GM19025 (cell line): ENCODE results near the gene HCRT.
"Not testable (repeated sequence)": the region's sequence is repeated elsewhere in the genome, so short reads cannot be mapped to it uniquely, and the experiment has no call there.

ENCODE experiments used
- ATAC-seq: cut with Tn5 transposase; IDR thresholded peaks from one replicate; pipeline ENCODE4 v1.9.1; 2021; ENCODE audit warnings: mild to moderate bottlenecking, low read depth, moderate library complexity; ENCODE audit not compliant: unreplicated experiment

HCRT gene, protein sequence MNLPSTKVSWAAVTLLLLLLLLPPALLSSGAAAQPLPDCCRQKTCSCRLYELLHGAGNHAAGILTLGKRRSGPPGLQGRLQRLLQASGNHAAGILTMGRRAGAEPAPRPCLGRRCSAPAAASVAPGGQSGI

DNA sequence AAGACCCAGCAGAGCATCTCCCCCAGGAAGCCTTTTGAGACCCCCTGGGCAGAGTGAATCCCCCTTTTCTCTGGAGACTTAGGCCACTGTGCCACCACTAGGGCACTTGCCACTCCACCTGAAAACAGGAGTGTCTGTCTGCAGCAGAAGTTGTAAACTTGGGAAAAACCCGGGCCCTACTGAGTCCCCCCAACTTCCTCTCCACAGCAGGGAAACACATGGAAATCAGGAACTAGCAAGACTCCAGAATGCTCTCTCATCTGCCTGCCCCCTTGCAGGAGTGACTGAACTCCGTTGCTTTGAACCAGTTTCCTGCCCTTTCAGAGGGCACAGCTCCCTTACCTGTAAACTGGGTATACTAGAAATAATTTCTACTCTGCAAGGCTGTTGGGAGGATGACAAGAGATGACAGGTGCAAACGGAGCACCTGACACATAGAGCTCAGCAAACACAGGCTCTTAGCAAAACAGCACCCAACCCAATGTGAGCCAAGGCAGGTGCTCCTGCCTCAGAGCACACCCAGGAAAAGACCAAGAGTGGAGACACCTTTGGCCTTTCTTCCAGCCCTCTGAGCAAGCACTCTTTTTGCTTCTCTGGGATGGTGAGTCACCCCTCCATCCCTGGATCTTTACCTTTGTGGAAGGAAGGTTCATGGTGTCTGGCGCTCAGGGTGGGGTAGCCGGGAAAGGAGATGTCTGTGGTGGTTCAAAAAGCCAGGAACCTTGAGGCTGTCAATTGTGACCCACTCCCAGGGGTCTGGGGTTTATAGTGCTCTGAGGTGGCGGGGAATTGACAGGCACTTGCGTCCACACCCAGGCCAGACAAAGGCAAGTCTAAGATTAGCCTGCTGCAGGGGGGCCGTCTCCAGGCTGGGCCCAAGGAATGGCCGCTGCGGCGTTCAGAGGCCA, at the start of gene HCRT:
Gene HCRT, minus strand, starts transcription at position 740 of the 908 bp plus-strand sequence. Its CDS starts 87 bp downstream, at position 653.
- ATAC-seq = no peak

DNA sequence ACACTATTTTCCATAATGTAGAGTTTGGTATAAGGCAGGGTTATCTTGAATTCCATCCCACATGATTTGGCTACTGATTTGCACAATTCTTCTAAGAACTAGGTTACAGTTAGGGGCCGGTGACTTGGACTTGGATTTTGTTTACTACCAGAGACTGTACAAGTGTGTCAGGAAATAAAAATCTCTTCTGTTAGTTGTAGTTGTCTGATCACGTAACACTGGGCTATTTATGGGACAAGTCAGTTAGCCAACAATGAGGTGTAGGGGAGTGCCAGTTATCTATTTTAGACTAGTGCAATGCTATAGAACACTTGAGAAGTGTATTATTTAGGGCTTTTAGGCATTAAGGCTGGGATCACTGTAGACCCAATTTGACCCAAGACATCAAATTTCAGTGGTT, 48.7 kb upstream of the HCRT start:
- ATAC-seq = no peak

DNA sequence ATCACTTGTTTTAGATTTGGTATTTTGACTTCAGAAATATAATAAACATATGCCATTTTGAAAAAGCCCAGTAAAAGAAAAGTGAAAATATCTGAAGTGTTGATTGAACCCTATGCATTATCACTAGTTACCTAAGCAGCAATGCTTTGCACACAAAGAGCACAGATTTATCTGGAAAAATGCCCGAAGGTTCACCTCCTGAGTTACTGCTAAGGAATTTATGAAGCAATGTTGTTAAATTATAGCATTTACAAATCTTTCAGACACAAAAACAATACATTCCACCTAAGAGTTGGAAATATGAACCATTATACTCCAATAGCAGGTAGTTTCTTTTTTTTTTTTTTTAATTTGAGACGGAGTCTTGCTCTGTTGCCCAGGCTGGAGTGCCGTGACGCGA, 47.9 kb upstream of the HCRT start:
- no peak for ATAC-seq

DNA sequence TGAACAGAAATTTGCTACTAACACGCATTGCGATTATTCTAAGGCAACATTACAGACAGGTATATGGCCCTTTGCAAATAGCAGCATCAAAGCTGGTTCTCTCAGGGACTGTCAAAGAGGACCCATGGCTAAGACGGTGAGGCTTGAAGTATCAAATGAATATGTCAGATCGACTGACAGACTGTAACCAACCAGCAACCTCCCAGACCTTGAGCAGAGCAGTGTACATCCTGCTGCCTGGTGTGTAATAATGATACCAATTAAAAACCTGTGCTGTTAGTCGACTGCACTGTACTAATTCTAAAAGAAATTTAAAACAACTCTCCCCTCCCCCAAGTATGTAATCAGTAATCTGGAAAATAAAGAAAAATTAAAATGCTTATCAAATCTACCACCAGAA, 45.0 kb upstream of the HCRT start:
- no peak for ATAC-seq

DNA sequence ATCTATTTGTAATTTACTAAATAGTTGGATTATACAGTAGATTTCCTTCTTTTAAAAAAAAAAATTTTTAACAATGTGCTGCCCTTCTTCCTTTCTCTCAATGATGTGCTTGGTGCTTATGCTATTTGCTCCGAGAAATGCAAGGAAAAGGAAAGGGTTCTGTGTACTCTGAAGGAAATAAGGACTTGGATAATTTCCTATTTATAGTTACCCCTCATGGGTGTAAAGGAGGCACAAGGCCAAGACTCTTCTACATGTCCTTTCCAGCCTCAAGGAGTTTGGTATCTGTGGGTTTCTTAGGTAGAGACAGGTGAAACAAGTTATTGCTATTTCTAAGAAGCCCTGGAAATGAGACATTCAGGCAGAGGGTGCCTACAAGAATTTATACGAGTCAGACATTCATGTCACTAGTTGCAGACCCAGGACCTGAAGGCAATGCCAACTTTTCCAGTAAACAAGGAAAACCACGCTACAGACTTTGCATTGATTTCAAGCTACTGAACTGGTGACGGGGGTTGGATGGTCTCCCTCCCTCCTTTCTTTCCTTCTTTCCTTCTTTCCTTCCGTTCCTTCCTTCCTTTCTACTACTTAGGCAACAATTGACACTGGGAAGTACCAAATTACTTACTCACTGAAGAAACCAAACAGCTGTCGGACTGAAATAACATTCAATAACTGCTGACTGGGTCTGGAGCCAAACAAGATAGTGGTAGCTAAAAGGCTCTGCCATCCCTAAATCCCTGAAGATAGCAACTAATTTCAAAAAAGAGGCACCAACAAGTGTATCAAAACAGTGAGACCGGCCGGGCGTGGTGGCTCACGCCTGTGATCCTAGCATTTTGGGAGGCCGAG, 42.8 kb upstream of the HCRT start:
- no peak for ATAC-seq

DNA sequence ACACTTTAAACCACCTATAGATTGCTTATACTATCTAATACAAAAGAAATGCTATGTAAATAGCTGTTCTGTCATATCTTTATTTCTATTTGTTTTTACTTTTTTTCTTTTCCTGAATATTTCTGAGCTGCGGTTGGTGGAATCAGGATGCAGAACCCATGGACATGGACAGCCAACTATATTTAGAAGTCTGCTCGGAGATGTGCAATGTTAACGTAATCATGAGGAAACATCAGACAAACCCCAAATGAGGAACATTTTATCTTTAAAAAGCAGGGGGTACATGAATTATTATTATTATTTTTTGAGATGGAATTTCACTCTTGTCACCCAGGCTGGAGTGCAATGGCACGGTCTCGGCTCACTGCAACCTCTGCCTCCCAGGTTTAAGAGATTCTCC, 40.4 kb upstream of the HCRT start:
- no peak for ATAC-seq

DNA sequence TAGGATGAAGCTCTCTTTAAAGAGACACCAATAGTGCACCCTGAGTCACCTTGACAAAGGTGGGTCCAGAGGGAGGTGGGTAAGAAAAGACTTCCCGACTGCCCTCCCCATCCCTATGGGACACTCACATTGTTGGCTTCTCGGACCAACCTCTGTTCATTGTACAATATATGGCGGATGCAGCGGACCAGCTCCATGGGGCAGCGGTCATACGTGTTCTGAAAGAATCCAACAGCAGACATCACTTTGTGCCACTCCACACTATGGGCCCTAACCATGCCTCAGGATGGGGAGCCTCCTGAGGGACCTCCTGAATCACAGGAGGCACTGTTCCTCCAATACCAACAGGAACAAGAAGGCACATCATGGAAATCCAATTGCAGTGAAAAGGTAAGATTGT, 39.4 kb upstream of the HCRT start:
- ATAC-seq = no peak

DNA sequence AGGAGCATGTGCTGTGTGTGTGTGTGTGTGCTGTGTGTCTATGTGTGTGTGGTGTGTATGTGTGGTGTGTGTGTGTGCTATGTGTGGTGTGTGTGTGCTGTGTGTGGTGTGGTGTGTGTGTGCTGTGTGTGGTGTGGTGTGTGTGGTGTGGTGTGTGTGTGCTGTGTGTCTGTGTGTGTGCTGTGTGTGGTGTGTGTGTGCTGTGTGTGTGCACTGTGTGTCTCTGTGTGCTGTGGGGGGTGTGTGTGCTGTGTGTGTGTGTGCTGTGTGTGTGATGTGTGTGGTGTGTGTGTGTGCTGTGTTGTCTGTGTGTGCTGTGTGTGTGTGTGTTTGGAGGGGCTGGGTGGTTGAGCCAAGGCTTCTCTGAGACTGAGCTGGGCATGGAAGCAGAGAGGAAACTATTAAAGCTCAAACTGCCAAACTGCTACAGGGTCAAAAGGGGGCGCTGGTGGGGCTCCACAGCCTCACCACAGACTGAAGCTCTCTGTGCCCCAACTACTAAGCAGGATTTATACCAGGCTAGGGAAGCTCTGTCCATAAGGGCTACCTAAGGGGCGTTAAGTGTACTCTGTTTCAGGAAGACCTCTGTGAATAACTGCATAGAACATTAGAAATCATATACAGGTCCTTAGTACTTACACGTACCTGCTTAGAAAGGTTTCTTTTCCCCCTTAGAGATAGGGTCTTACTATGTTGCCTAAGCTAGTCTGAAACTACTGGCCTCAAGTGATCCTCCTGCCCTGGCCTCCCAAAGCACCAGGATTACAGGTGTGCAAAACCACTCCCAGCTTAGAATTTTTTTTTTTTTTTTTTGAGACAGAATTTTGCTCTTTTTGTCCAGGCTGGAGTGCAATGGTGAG, 36.9 kb upstream of the HCRT start:
- no peak for ATAC-seq

DNA sequence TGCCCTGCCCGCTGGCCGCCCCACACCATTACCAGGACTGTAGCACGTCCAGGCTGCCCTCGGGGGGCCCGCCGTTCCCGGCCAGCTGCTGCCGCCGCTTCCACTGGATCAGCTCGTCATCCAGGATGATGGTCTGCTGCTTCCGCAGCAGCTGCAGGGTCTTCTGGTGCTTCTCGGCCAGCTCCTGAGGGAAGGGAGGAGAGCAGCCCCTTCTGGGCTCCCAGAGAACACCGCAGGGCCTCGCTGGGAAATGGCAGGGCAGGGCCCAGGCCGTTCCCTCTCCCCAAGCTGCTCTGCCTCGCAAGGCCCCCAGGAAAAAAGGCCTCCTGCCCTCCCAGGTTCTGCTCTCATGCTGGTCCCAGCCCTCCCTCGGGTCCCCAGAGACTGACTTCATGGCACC, 34.0 kb upstream of the HCRT start:
- ATAC-seq = not testable (repeated sequence)

DNA sequence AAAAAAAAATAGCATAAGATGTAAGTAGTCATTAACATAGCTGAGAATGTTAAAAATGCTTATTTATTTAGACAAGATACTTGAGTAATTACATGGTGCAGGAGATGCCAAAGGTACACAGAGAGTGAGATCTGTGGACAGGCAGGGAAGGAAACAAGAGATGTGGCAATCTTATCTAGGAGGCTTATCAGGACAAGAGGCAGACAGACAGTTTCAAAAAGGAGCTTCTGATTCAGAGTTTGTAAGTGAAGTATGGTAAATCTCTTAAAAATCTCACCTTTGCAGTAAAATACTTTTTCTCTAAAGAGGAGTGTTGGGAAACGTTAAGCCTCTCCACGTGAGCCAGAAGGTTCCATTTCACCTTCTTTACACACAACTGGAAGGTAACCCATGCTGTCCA, 28.9 kb upstream of the HCRT start:
- ATAC-seq = no peak

DNA sequence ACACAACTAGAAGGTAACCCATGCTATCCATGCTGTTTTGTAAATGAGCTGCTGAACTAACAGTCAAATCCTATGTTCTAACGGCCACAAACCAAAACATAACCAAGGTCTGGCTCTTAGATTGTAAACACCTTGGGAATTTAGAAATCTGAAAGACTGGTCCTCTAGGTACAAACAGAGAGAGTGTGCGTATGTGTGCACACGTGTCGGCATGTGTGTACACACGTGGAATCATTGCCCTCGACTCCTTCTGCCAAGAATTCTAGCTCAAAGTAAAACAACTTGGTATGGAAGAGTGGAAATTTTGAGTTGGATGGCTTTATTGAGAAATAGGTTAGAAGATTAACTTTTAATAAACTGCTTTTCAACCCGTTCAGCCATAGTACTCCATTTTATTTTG, 27.1 kb upstream of the HCRT start:
- no peak for ATAC-seq

DNA sequence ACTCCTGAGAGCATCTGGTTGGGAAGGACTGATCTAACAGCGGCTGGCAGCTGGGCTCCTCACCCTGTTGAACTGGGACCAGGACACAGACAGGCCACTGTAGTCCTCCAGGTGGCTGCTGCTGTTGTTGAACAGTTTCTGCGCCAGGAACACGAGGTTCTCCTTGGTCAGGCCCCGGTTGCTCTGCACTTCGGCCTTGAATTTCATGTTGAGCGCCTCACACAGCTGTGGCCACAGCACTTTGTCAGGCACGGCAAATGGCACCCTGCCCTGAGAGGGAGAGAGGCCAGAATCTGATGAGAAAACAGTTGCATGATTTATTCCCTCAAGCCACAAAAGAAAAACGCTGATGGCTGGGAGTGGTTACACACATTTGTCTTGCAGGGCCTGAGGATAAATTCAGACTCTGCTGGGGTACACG, 26.7 kb upstream of the HCRT start:
- ATAC-seq = not testable (repeated sequence)

DNA sequence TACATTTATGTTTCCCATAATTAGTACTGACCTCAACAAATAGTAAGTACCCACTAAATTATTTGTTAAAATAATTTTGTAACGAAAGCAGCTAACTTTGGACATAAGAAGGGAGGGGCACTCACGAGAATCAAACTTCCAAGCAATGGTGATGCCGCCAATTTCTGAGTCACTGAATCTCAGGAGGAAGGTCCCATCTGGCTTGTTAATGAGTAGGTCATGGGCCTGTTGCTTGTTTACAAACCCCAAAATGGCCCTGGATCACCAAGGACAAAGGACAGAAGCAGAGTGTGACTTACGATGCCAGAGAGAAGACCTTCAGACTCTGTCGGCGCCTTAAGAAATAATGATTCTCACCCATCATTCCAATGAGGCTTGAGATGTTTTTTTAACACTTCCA, 24.8 kb upstream of the HCRT start:
- no peak for ATAC-seq

DNA sequence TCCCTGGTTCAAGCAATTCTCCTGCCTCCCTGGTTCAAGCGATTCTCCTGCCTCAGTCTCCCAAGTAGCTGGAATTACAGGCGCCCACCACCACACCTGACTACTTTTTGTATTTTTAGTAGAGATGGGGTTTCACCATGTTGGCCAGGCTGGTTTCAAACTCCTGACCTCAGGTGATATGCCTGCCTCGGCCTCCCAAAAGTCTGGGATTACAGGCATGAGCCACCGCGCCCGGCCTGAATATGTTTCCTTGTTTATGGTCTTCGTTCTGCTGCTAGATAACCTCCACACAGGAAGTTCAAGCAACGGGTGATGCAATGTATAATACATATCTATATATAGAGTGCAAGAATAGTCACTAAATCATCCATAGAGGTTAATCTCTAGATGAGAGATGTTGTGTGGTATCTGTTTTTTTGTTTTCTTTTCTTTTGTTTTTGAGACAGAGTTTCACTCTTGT, 20.9 kb upstream of the HCRT start:
- not testable (repeated sequence) for ATAC-seq

DNA sequence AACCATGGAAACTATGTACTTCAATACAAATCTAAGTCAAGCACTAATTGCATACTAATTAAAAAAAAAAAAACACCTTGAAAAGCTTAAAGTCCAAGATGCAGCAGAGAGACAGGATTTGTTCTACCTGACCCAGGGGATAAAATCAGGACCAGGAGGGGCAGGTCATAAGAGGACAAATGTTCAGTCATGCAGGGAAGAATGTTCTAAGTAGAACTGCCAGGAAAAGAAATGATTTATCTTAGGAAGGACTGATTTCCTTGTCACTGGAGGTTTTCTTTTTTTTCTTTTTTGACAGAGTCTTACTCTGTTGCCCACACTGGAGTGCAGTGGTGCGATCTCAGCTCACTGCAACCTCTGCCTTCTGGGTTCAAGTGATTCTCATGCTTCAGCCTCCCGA, 18.1 kb upstream of the HCRT start:
- no peak for ATAC-seq

DNA sequence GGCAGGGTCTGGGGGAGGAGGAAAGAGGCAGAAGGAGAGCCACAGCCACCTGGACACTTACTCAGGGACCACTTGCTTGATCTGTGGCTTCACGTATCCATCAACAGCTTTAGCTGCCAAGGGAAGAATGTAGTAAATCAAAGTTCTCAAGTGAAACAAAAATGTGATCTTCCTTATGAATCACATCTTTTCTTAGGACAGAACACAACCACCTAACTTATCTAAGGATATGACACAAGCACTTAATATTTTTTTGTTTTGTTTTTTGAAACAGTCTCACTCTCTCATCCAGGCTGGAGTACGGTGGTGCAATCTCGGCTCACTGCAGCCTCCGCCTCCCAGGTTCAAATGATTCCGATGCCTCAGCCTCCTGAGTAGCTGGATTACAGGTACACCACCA, 17.4 kb upstream of the HCRT start:
- no peak for ATAC-seq

DNA sequence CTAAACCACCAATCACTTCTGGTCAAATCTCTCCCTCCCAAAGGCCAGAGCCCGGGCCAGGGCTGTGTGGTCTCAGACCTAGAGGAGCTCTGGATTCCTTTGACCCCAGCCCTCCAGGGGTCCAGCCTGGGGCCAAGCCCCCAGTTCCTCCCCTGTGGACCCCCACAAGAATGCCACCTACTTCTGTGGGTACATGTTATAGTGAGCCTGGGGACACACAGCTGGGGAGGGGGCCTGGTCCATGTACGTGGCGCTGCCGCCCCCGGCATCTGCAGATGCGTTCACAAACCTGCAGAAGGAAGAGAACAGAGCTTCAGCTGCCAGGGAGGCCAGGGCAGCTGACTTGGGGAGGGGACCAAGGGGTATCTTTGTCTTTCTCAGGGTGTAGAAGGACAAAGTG, 16.9 kb upstream of the HCRT start:
- no peak for ATAC-seq

DNA sequence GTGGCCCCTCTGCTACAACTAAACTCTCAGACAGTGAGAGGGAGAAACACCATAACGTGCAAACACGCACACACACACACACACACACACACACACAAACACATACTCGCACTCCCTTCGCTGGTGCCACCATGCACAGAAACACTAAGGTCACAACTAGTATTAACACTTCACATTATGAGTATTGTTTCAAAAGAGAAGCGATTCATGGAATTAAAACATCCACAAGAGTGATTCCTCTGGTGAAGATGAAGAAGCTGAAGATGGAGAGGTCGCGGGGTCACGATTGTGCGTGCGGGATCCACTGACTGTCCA, 16.2 kb upstream of the HCRT start:
- ATAC-seq = no peak

DNA sequence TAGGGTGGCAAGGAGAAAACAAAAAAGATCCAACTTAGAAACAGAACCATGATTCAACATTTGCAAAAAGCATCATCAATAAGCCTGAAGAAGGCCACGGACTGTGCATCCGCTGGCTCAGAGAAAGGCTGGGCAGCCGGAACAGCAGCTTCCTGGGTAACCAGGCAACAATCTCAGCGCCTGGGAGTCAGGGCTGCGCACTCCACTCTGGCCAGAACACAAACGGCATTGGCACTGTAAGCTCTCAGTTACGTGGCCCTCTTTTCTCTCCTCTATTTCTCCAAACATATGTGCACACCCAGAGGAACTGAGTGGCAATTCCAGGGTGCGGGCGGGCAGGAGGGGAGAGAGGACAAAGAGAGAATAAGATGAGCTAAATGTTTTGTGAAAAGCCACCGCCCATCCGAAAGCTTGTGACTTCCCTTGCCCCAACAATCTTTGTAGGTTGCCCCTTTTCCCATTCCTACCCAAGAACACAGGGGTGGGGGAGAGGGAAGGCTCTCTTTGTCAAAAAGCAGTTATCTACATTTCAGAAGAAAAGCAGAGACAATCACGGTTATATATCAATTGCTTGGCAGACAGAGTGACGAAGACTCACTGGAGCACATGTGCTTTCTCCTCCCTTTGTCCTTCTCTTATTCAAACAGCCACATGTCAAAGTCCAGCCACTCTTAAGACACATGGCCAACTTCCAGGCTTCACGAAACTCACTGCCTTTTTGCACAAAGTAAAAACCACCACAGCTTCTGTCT, 15.6 kb upstream of the HCRT start:
- ATAC-seq = no peak
